ENCODE measurements around the gene CARD11. TPM values are rescaled to one million over a fixed set of nuclear protein-coding genes. Genes with fewer than 3 reads are reported as not detected.

Gene CARD11
- polyA plus RNA-seq, 1 of the 3 experiments (the other 2 are of a cell fraction) = not detected

GRCh38 chr7:3070908-3071307 is 27.2 kb upstream of the CARD11 start:
- Histone ChIP-seq H3K9me2 (no peaks in the 10 kb centered on the region), H2AFZ (ENCODE audit: low read depth) (no peak overlapping the region), H3K4me3 (ENCODE audit: low read depth in 2 of 2, low read length in 1 of 2) (no peak overlapping the region), H3K4me2 (no peak overlapping the region), H3K27ac (ENCODE audit: low read depth in 2 of 2, low read length in 1 of 2) (no peak overlapping the region), H3K27me3 (ENCODE audit: insufficient read depth) (no peaks in the 10 kb centered on the region), H3K36me3 (replicated peaks in 1 of 2; ENCODE audit: control insufficient read depth in 1 of 2, insufficient read depth in 2 of 2, low read length in 1 of 2) (no peaks in the 10 kb centered on the region), H3K79me2 (ENCODE audit: insufficient read depth) (no peaks in the 10 kb centered on the region), H3K9ac (no peak overlapping the region), H4K20me1 (ENCODE audit: insufficient read depth) (no peaks in the 10 kb centered on the region), H3K4me1 (ENCODE audit: control insufficient read depth in 1 of 2, insufficient read depth in 2 of 2, low read depth in 1 of 2, low read length in 1 of 2) (peaks cover 0 to 13% of the 10 kb centered on the region in 2 experiments; a peak in 1 of 4 replicates), H3F3A (replicated peaks; ENCODE audit: insufficient read depth) (no peaks in the 10 kb centered on the region), H3K9me3 (no peaks in the 10 kb centered on the region)
- no peak for DNase-seq
- 46% methylated on average over 4 of the region's 4 CpGs for WGBS (ENCODE audit: low lambda C conversion rate)
- POLR2A ChIA-PET = no interaction called here
- TF ChIP-seq CHD2 (IDR thresholded peaks at IDR 0.05; ENCODE audit: low read length, partially characterized antibody) (no peak), TAF1 (IDR thresholded peaks at IDR 0.05; ENCODE audit: borderline replicate concordance, low read depth, low read length) (no peak)
- CTCF ChIA-PET = interaction anchor here (1.2 kb wide), 1 partner anchor 9 kb away, joined by 5 read pairs; no protein-coding TSS in a partner anchor

- Histone ChIP-seq H3K4me1 (ENCODE audit: control insufficient read depth in 1 of 2, insufficient read depth in 2 of 2, low read depth in 1 of 2, low read length in 1 of 2) (peaks cover 0 to 13% of the 10 kb centered on the region in 2 experiments; a peak in 1 of 4 replicates), H3K27ac (ENCODE audit: low read depth in 2 of 2, low read length in 1 of 2) (no peak overlapping the region), H2AFZ (ENCODE audit: low read depth) (no peak overlapping the region), H3K9me2 (no peaks in the 10 kb centered on the region), H3K27me3 (ENCODE audit: insufficient read depth) (no peaks in the 10 kb centered on the region), H3K79me2 (ENCODE audit: insufficient read depth) (no peaks in the 10 kb centered on the region), H3F3A (replicated peaks; ENCODE audit: insufficient read depth) (no peaks in the 10 kb centered on the region), H3K4me2 (no peak overlapping the region), H3K36me3 (replicated peaks in 1 of 2; ENCODE audit: control insufficient read depth in 1 of 2, insufficient read depth in 2 of 2, low read length in 1 of 2) (no peaks in the 10 kb centered on the region), H3K9ac (no peak overlapping the region), H3K9me3 (no peaks in the 10 kb centered on the region), H3K4me3 (ENCODE audit: low read depth in 2 of 2, low read length in 1 of 2) (no peak overlapping the region), H4K20me1 (ENCODE audit: insufficient read depth) (no peaks in the 10 kb centered on the region)
- no peak for DNase-seq
- POLR2A ChIA-PET = interaction anchor here (0.5 kb wide), 1 partner anchor 174 kb away, joined by 3 read pairs; no protein-coding TSS in a partner anchor
- 40% methylated on average over 9 of the region's 10 CpGs for WGBS (ENCODE audit: low lambda C conversion rate)
- CTCF ChIA-PET = interaction anchor here (0.7 to 2.1 kb wide), 7 partner anchors 8 to 232 kb away, joined by 3 to 6 read pairs (median 4); partner anchors contain the start of gene SDK1
- no peak for TF ChIP-seq REST (IDR thresholded peaks at IDR 0.05; ENCODE audit: low read depth, low read length)
- no peak for TF ChIP-seq RAD21 (IDR thresholded peaks at IDR 0.05; ENCODE audit: low read length)
- no peak for TF ChIP-seq USF1 (IDR thresholded peaks at IDR 0.05; ENCODE audit: borderline replicate concordance, low read depth)
- TF ChIP-seq POLR2AphosphoS5 (IDR thresholded peaks at IDR 0.05; ENCODE audit: low read depth, low read length) = no peak
- TF ChIP-seq ZBTB33 (IDR thresholded peaks at IDR 0.05; ENCODE audit: borderline replicate concordance, low read depth) = no peak
- TF ChIP-seq IRF3 (IDR thresholded peaks at IDR 0.05; ENCODE audit: low read depth, low read length) = no peak
- TF ChIP-seq CHD2 (IDR thresholded peaks at IDR 0.05; ENCODE audit: low read length, partially characterized antibody) = no peak
Observed at GRCh38 chr7:3069771-3070449, 26.2 kb upstream of the CARD11 start.

All from SK-N-SH (cell line).